Uterus (tissue), 2 donors: ENCODE results near the gene EVI5L.

ENCODE experiments used
- CTCF ChIP-seq, 4 experiments: fragments of 200-600 bp in 2 of 4; fragments of 450-650 bp in 2 of 4; sonication (generic) in 2 of 4; IDR thresholded peaks; one replicate each; pipeline ENCODE4 v1.5.1; 2016 to 2019; ENCODE audit warnings: antibody characterized with exemption in 4 of 4, mild to moderate bottlenecking in 2 of 4, moderate library complexity in 1 of 4
- POLR2A ChIP-seq, 2 donors: fragments of 450-650 bp; IDR thresholded peaks; one replicate each; pipeline ENCODE4 v1.6.1; 2016; ENCODE audit warnings: antibody characterized with exemption in 2 of 2, mild to moderate bottlenecking in 1 of 2, moderate library complexity in 1 of 2

GRCh38 chr19:7907122-7907521 lies 77.1 kb downstream of the EVI5L start:
- TF ChIP-seq CTCF (IDR thresholded peaks at IDR 0.05) (no peak), POLR2A (IDR thresholded peaks at IDR 0.05) (no peak)
